Body of pancreas (tissue), 4 donors: Measurements from ENCODE around the gene GDPD2. TPM values are rescaled to one million over a fixed set of nuclear protein-coding genes. Genes with fewer than 3 reads are reported as not detected.

Experiments
- ATAC-seq: fragments of 150-250 bp; one replicate; pipeline ENCODE4 v1.9.1; 2016
- DNase-seq, 4 donors: peaks; one replicate each; pipeline ENCODE4 v3.0.0-alpha.2; 2019
- H3K27ac ChIP-seq, 4 donors: fragments of 200-600 bp; sonication (generic); 1 replicate in 3 of 4; 2 replicates in 1 of 4; pipeline versions ENCODE4 v1.5.1 to v1.6.1; 2016 to 2019; ENCODE audit warnings: mild to moderate bottlenecking in 1 of 4, mixed read lengths in 1 of 4, moderate library complexity in 1 of 4
- H3K27me3 ChIP-seq, 2 donors: fragments of 200-600 bp; sonication (generic); one replicate each; pipeline ENCODE4 v1.6.0; 2016; ENCODE audit warnings: mild to moderate bottlenecking in 1 of 2
- H3K36me3 ChIP-seq, 2 donors: fragments of 200-600 bp; sonication (generic); replicated peaks in 1 of 2; 2 replicates each; pipeline ENCODE4 v1.5.1; 2016; ENCODE audit warnings: low read depth in 2 of 2; ENCODE audit not compliant: insufficient read depth in 1 of 2
- H3K4me1 ChIP-seq: fragments of 200-600 bp; sonication (generic); one replicate; pipeline ENCODE4 v1.6.0; 2016
- H3K4me3 ChIP-seq, 2 donors: fragments of 200-600 bp; sonication (generic); 1 replicate in 1 of 2; 2 replicates in 1 of 2; pipeline ENCODE4 v1.5.1; 2016 to 2019
- H3K9me3 ChIP-seq, 3 donors: fragments of 200-600 bp; sonication (generic); 1 replicate in 2 of 3; 2 replicates in 1 of 3; pipeline ENCODE4 v1.5.1; 2016
- POLR2A ChIP-seq, 3 donors: fragments of 450-650 bp; IDR thresholded peaks; one replicate each; pipeline ENCODE4 v1.6.1; 2016; ENCODE audit warnings: antibody characterized with exemption in 3 of 3, mild to moderate bottlenecking in 2 of 3
- WGBS, 2 donors: methylation state at CpG; one replicate each; pipeline ENCODE4 v1.1.5; 2017; 5-methylcytosine and 5-hydroxymethylcytosine counted together
- intact Hi-C: fragments of 100-400 bp; cut with DNase I; formaldehyde crosslinking; loops from one replicate; pipeline ENCODE4 v1.15.1; 2023
- total RNA-seq, 2 donors: library from RNA; depleted of rRNA; stranded (reverse); fragments of >200 nt; gene quantifications; one replicate each; pipeline ENCODE4 v1.1.0, GENCODE V29; 2016
- TF ChIP-seq, protein P1 (sequence below), 7 experiments: fragments of 450-650 bp in 4 of 7; fragments of 200-600 bp in 3 of 7; sonication (generic) in 3 of 7; IDR thresholded peaks; one replicate each; pipeline ENCODE4 v1.5.1; 2016 to 2019; ENCODE audit warnings: antibody characterized with exemption in 7 of 7

GDPD2 gene
- total RNA-seq, 2 donors from 2014 or later = 0.26 TPM; not detected in 1

DNA sequence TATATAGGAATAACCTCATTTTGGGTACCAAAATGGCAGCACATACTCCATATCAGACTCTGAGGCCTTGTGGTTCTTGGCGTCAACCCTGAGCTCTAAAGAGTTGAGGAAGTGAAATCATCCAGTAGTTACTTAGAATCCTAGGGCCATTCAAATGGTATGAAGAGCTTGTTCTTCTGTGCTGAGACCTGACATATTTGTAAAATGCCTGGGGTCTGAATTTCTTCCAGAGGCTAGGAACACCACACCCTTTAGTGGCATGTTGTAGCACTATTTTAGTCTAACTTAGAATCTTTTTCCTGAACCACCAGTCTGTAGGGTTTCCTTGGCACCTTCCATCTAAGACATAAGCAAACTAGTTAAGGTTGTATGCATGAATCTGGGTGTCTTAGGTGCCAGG, 18.1 kb upstream of the GDPD2 start:
- ATAC-seq (no peak), DNase-seq (no peak)
- no peaks in the 10 kb centered on the region for H3K36me3 ChIP-seq
- no peaks in the 10 kb centered on the region for H3K9me3 ChIP-seq
- intact Hi-C loops = no loop called here
- no peak for TF ChIP-seq POLR2A (IDR thresholded peaks at IDR 0.05)
- TF ChIP-seq, protein P1, sequence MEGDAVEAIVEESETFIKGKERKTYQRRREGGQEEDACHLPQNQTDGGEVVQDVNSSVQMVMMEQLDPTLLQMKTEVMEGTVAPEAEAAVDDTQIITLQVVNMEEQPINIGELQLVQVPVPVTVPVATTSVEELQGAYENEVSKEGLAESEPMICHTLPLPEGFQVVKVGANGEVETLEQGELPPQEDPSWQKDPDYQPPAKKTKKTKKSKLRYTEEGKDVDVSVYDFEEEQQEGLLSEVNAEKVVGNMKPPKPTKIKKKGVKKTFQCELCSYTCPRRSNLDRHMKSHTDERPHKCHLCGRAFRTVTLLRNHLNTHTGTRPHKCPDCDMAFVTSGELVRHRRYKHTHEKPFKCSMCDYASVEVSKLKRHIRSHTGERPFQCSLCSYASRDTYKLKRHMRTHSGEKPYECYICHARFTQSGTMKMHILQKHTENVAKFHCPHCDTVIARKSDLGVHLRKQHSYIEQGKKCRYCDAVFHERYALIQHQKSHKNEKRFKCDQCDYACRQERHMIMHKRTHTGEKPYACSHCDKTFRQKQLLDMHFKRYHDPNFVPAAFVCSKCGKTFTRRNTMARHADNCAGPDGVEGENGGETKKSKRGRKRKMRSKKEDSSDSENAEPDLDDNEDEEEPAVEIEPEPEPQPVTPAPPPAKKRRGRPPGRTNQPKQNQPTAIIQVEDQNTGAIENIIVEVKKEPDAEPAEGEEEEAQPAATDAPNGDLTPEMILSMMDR (IDR thresholded peaks at IDR 0.05) = no peak
- H3K27ac ChIP-seq = no peak overlapping the region
- WGBS, 2 donors = no CpG with 5 or more reads among the region's 1 CpG
- no peak overlapping the region for H3K4me3 ChIP-seq
- no peaks in the 10 kb centered on the region for H3K4me1 ChIP-seq
- peaks cover 0 to 3% of the 10 kb centered on the region in 2 donors for H3K27me3 ChIP-seq

DNA sequence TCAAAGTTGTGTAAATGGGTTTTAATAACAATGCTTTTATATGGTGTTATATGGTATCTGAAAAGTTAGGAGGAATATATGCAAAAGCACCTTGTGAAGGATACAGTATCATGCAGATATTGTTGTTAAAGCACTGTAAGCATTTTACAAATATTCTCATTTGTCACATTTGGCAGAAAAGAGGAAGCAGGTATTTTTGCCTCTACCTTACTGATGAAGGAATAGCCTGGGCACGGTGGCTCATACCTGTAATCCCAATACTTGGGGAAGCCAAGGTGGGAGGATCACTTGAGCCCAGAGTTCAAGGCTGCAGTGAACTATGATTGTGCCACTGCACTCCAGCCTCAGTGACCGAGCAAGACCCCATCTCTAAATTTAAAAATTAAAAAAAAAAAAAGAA, 12.2 kb upstream of the GDPD2 start:
- H3K27ac ChIP-seq = no peak overlapping the region
- no peaks in the 10 kb centered on the region for H3K36me3 ChIP-seq
- 80 to 100% methylated on average over 2 of the region's 2 CpGs for WGBS, 2 donors
- TF ChIP-seq, protein P1 (IDR thresholded peaks at IDR 0.05) = no peak
- TF ChIP-seq POLR2A (IDR thresholded peaks at IDR 0.05) = no peak
- ATAC-seq = no peak
- H3K9me3 ChIP-seq = no peaks in the 10 kb centered on the region
- intact Hi-C loops = no loop called here
- no peak for DNase-seq
- no peaks in the 10 kb centered on the region for H3K27me3 ChIP-seq
- H3K4me1 ChIP-seq = no peaks in the 10 kb centered on the region
- H3K4me3 ChIP-seq = no peak overlapping the region

DNA sequence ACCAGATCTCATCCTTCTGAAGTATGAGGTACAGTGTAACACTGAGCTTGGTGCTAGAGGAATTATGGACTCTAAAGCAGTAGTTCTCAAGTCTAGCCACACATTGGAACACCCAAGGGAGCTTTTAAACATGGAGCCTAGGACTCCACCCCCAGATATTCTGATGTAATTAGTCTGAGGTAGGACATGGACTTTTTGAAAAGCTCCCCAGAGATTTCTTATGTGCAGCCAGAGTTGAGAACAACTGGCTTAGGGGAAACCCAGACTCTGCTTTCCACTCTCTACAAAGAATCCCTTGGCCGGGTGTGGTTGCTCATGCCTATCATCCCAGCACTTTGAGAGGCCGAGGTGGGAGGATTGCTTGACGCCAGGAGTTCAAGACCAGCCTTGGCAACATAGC, 11.6 kb upstream of the GDPD2 start:
- Histone ChIP-seq H3K4me1 (no peaks in the 10 kb centered on the region), H3K36me3 (no peaks in the 10 kb centered on the region), H3K27ac (no peak overlapping the region), H3K27me3 (no peaks in the 10 kb centered on the region), H3K9me3 (no peaks in the 10 kb centered on the region), H3K4me3 (no peak overlapping the region)
- intact Hi-C loops = no loop called here
- DNase-seq = no peak
- 100% methylated on average over 1 to 3 of the region's 3 CpGs for WGBS, 2 donors
- no peak for ATAC-seq
- TF ChIP-seq, protein P1 (IDR thresholded peaks at IDR 0.05) = no peak
- no peak for TF ChIP-seq POLR2A (IDR thresholded peaks at IDR 0.05)

DNA sequence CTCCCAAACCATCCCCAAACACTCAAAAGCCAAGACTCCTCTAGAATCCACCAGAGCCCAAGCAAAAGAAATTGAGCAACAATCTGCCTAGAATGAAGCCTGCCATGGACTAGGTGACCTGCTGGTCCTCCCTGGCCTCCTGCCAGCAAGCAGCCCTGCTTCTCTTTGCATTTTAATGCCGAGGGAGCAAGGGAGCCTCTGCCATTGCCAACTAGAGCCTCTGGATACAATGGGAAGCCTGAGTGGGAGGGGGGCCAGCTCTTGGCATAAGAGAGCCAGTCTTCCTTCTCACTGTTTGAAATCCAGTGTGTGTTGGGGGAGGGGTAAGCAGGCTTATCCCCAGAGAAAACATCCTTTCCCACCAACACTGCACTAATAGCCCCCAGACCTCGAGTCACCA, 1.5 kb upstream of the GDPD2 start:
- WGBS, 2 donors = 31% methylated on average over 2 of the region's 2 CpGs; no CpG with 5 or more reads in 1 of the 2 donors
- Histone ChIP-seq H3K36me3 (no peaks in the 10 kb centered on the region), H3K27ac (no peak overlapping the region), H3K4me3 (no peak overlapping the region), H3K9me3 (no peaks in the 10 kb centered on the region), H3K4me1 (no peaks in the 10 kb centered on the region), H3K27me3 (no peaks in the 10 kb centered on the region)
- TF ChIP-seq POLR2A (IDR thresholded peaks at IDR 0.05) = no peak
- TF ChIP-seq, protein P1 (IDR thresholded peaks at IDR 0.05) = no peak
- DNase-seq (no peak), ATAC-seq (no peak)
- intact Hi-C loops = loop anchor here (10.0 kb wide), 1 partner anchor 243 kb away; no protein-coding TSS in a partner anchor

DNA sequence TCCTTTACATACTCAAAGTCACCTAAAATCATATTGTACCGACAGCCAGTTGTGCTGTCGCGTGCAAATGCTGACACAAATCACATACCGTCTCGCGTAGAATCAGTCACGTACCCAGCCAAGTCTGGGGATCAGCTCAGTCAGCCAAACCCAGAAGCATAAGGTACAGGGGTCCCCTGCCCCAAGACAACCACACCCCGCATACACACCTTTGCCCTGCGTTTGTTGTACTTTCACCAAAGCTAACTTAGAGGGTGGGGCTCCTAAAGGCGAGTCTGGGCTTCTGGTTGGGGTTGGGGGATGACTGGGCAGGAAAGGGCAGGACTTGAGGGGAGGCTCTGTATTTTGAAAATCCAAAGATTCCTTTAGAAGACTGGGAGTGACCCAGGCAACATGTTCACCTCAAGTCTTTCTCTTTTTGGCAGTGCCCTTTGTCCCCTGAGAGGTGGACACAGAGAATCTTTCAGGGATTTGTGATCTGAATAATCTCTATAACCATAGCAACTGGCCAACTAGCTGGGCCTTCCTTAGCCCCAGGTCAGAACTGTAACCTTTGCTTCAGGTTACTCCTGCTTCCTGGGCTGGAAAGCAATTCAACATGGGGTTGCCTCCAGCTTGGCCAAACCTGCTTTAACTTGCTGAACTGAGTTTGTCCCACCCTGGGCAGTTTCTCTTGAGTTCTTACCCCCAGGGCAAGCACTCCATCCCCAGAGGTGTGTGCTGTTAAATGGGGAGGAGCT, 992 bp downstream of the GDPD2 start:
- Histone ChIP-seq H3K27ac (no peak overlapping the region), H3K4me1 (no peaks in the 10 kb centered on the region), H3K27me3 (no peaks in the 10 kb centered on the region), H3K9me3 (no peaks in the 10 kb centered on the region), H3K36me3 (no peaks in the 10 kb centered on the region), H3K4me3 (no peak overlapping the region)
- 86 to 87% methylated on average over 3 to 10 of the region's 10 CpGs for WGBS, 2 donors
- no peak for TF ChIP-seq POLR2A (IDR thresholded peaks at IDR 0.05)
- TF ChIP-seq, protein P1 (IDR thresholded peaks at IDR 0.05) = no peak
- DNase-seq (no peak), ATAC-seq (no peak)
- intact Hi-C loops = loop anchor here (10.0 kb wide), 1 partner anchor 241 kb away; no protein-coding TSS in a partner anchor
